H1 (cell line): ENCODE measurements around the gene HECTD4. TPM values are rescaled to one million over a fixed set of nuclear protein-coding genes. Genes with fewer than 3 reads are reported as not detected.

Source experiments
- CTCF ChIA-PET: fragments of 300-600 bp; sonication (Branson Sonifier 250); formaldehyde crosslinking; loops from one replicate; lab custom pipeline; 2021; ENCODE audit not compliant: partially characterized antibody; lab: Charles Lee
- POLR2A ChIA-PET: fragments of 300-600 bp; sonication (Branson Sonifier 250); formaldehyde crosslinking; loops from one replicate; lab custom pipeline; 2021; ENCODE audit warnings: inconsistent platforms; ENCODE audit not compliant: partially characterized antibody; lab: Charles Lee
- DNase-seq, 2 experiments: peaks; one replicate each; pipeline versions ENCODE4 v3.0.0 to v3.0.0-alpha.2; 2010 to 2022; ENCODE audit warnings: low spot score in 2 of 2, low read depth in 1 of 2, mixed read lengths in 1 of 2
- FAIRE-seq: peaks from 2 replicates; lab custom pipeline; 2011; peaks lifted over from hg19 to GRCh38; lab: Jason Lieb, UNC
- H2AFZ ChIP-seq: 2 replicates; pipeline ENCODE4 v1.8.1; 2012; ENCODE audit warnings: low read length, inconsistent platforms
- H2AK5ac ChIP-seq: 2 replicates; pipeline ENCODE4 v1.6.1; 2013; ENCODE audit warnings: low read depth, low read length
- H2BK120ac ChIP-seq: replicated peaks from 2 replicates; pipeline ENCODE3; 2013; ENCODE audit warnings: low read depth, low read length, inconsistent platforms
- H2BK12ac ChIP-seq: 2 replicates; pipeline ENCODE4 v1.6.1; 2013; ENCODE audit warnings: low read depth, low read length
- H2BK15ac ChIP-seq: 2 replicates; pipeline ENCODE4 v1.6.1; 2013; ENCODE audit warnings: low read length
- H2BK20ac ChIP-seq: 2 replicates; pipeline ENCODE4 v1.6.1; 2013; ENCODE audit warnings: low read length
- H2BK5ac ChIP-seq: 2 replicates; pipeline ENCODE4 v1.6.1; 2013; ENCODE audit warnings: low read depth, low read length
- H3K14ac ChIP-seq: 2 replicates; pipeline ENCODE4 v1.6.1; 2013; ENCODE audit warnings: inconsistent platforms; ENCODE audit not compliant: insufficient read length
- H3K18ac ChIP-seq: 2 replicates; pipeline ENCODE4 v1.6.1; 2013; ENCODE audit warnings: low read length; ENCODE audit errors: extremely low read depth
- H3K23ac ChIP-seq: 2 replicates; pipeline ENCODE4 v1.6.1; 2013; ENCODE audit warnings: inconsistent platforms; ENCODE audit not compliant: insufficient read length
- H3K23me2 ChIP-seq: 2 replicates; pipeline ENCODE4 v1.6.1; 2013; ENCODE audit warnings: low read depth, low read length
- H3K27ac ChIP-seq: 2 replicates; pipeline ENCODE4 v1.6.1; 2011; ENCODE audit warnings: low read depth, low read length, inconsistent platforms
- H3K27me3 ChIP-seq, 4 experiments: replicated peaks in 1 of 4; 1 replicate in 1 of 4; 2 replicates in 3 of 4; pipeline versions ENCODE4 v1.6.1 to v1.8.1; 2011 to 2013; ENCODE audit warnings: low read length in 3 of 4, mild to moderate bottlenecking in 3 of 4, inconsistent platforms in 2 of 4, mixed read lengths in 2 of 4, moderate library complexity in 1 of 4; ENCODE audit not compliant: control insufficient read depth in 3 of 4, insufficient read depth in 3 of 4; ENCODE audit errors: extremely low read depth in 1 of 4
- H3K36me3 ChIP-seq, 4 experiments: 2 replicates each; pipeline versions ENCODE4 v1.6.1 to v1.8.1; 2011 to 2013; ENCODE audit warnings: mild to moderate bottlenecking in 4 of 4, low read length in 3 of 4, moderate library complexity in 2 of 4, control low read depth in 1 of 4, inconsistent platforms in 1 of 4; ENCODE audit not compliant: insufficient read depth in 4 of 4, control insufficient read depth in 2 of 4
- H3K4ac ChIP-seq: replicated peaks from 2 replicates; pipeline ENCODE3; 2013; ENCODE audit warnings: low read length, low read depth, mixed read lengths, inconsistent platforms; ENCODE audit not compliant: insufficient read length
- H3K4me1 ChIP-seq, 4 experiments: replicated peaks in 1 of 4; 1 replicate in 1 of 4; 2 replicates in 3 of 4; pipeline versions ENCODE4 v1.6.1 to v1.8.1; 2011 to 2013; ENCODE audit warnings: low read length in 3 of 4, inconsistent platforms in 2 of 4, mixed read lengths in 1 of 4; ENCODE audit not compliant: insufficient read depth in 4 of 4, control insufficient read depth in 3 of 4
- H3K4me2 ChIP-seq, 2 experiments: 2 replicates each; pipeline versions ENCODE4 v1.6.1 to v1.8.1; 2011 to 2013; ENCODE audit warnings: low read depth in 2 of 2, low read length in 2 of 2, control low read depth in 1 of 2, inconsistent platforms in 1 of 2, mild to moderate bottlenecking in 1 of 2; ENCODE audit not compliant: insufficient read depth in 1 of 2
- H3K4me3 ChIP-seq, 4 experiments: fragments of 200-600, 300-600 bp in 1 of 4; sonication (generic), shearing (Covaris generic), sonication (Bioruptor Twin) in 1 of 4; 2 replicates each; pipeline versions ENCODE4 v1.5.1 to v1.8.1; 2011 to 2016; ENCODE audit warnings: low read length in 4 of 4, low read depth in 3 of 4, control low read depth in 2 of 4, inconsistent platforms in 2 of 4, mild to moderate bottlenecking in 2 of 4, mixed read lengths in 1 of 4, moderate library complexity in 1 of 4; ENCODE audit not compliant: insufficient read depth in 2 of 4; ENCODE audit errors: extremely low read depth in 1 of 4
- H3K56ac ChIP-seq: replicated peaks from 2 replicates; pipeline ENCODE3; 2013; ENCODE audit warnings: low read depth, mild to moderate bottlenecking, mixed read lengths, low read length, inconsistent platforms; ENCODE audit not compliant: insufficient read length
- H3K79me1 ChIP-seq: 2 replicates; pipeline ENCODE4 v1.6.1; 2013; ENCODE audit warnings: low read depth, low read length, control low read depth
- H3K79me2 ChIP-seq, 2 experiments: 2 replicates each; pipeline versions ENCODE4 v1.6.1 to v1.8.1; 2012 to 2013; ENCODE audit warnings: low read length in 2 of 2, mild to moderate bottlenecking in 2 of 2, inconsistent platforms in 1 of 2; ENCODE audit not compliant: insufficient read depth in 2 of 2, control insufficient read depth in 1 of 2
- H3K9ac ChIP-seq, 4 experiments: replicated peaks in 1 of 4; 1 replicate in 1 of 4; 2 replicates in 3 of 4; pipeline versions ENCODE4 v1.6.1 to v1.8.1; 2011 to 2013; ENCODE audit warnings: low read depth in 3 of 4, low read length in 3 of 4, control low read depth in 2 of 4, mild to moderate bottlenecking in 2 of 4, moderate library complexity in 2 of 4, inconsistent platforms in 1 of 4; ENCODE audit errors: extremely low read depth in 1 of 4
- H3K9me3 ChIP-seq, 2 experiments: 2 replicates each; pipeline versions ENCODE4 v1.6.1 to v1.8.1; 2012 to 2013; ENCODE audit warnings: mild to moderate bottlenecking in 2 of 2, moderate library complexity in 2 of 2, control low read depth in 1 of 2, inconsistent platforms in 1 of 2, low read depth in 1 of 2, low read length in 1 of 2, mixed read lengths in 1 of 2; ENCODE audit not compliant: insufficient read depth in 2 of 2
- H4K20me1 ChIP-seq, 2 experiments: replicated peaks in 1 of 2; 2 replicates each; pipeline versions ENCODE3 to v1.8.1; 2011 to 2013; ENCODE audit warnings: inconsistent platforms in 2 of 2, low read length in 2 of 2, mild to moderate bottlenecking in 1 of 2; ENCODE audit not compliant: insufficient read depth in 2 of 2, control insufficient read depth in 1 of 2
- H4K5ac ChIP-seq: 2 replicates; pipeline ENCODE4 v1.6.1; 2013; ENCODE audit warnings: low read length, low read depth, mixed read lengths, inconsistent platforms; ENCODE audit not compliant: insufficient read length
- H4K8ac ChIP-seq: 2 replicates; pipeline ENCODE4 v1.8.0; 2013; ENCODE audit warnings: mild to moderate bottlenecking, moderate library complexity, low read length, inconsistent platforms; ENCODE audit not compliant: insufficient read depth; ENCODE audit errors: extremely low read depth
- H4K91ac ChIP-seq: replicated peaks from 2 replicates; pipeline ENCODE3; 2013; ENCODE audit warnings: low read length, mixed read lengths, inconsistent platforms; ENCODE audit not compliant: insufficient read length
- BACH1 ChIP-seq: IDR thresholded peaks from 2 replicates; pipeline ENCODE4 v1.6.1; 2012; ENCODE audit warnings: low read length, improper control_type of control experiment
- CHD2 ChIP-seq: IDR thresholded peaks from 2 replicates; pipeline ENCODE4 v1.6.1; 2012; ENCODE audit warnings: low read length, improper control_type of control experiment
- EZH2 ChIP-seq: fragments of 200-600 bp; sonication (generic); IDR thresholded peaks from 2 replicates; pipeline ENCODE4 v1.7.1; 2012; ENCODE audit warnings: low read depth, mild to moderate bottlenecking, moderate library complexity, low read length, inconsistent platforms; ENCODE audit not compliant: severe bottlenecking
- KDM1A ChIP-seq: fragments of 200-600, 300-600 bp; sonication (generic); IDR thresholded peaks from 2 replicates; pipeline ENCODE4 v1.7.1; 2016; ENCODE audit warnings: mild to moderate bottlenecking, low read length, borderline replicate concordance
- RFX5 ChIP-seq: IDR thresholded peaks from 2 replicates; pipeline ENCODE4 v1.6.1; 2011; ENCODE audit warnings: low read depth, low read length, improper control_type of control experiment, borderline replicate concordance
- TCF12 ChIP-seq: IDR thresholded peaks from 2 replicates; pipeline ENCODE4 v1.6.1; 2011; ENCODE audit warnings: low read depth, mild to moderate bottlenecking, low read length
- TEAD4 ChIP-seq: IDR thresholded peaks from 2 replicates; pipeline ENCODE4 v1.6.1; 2012; ENCODE audit warnings: low read depth, low read length, inconsistent platforms, mixed read lengths
- WGBS, 2 experiments: shearing (Covaris generic) in 1 of 2; methylation state at CpG; one replicate each; pipeline versions ENCODE4 v1.1.6 to v1.1.7; 2013 to 2015; ENCODE audit warnings: low lambda C conversion rate in 2 of 2, mixed read lengths in 2 of 2, inconsistent platforms in 1 of 2, low coverage in 1 of 2, missing lambda C conversion rate in 1 of 2; ENCODE audit not compliant: insufficient replicate concordance in 2 of 2, insufficient coverage in 1 of 2, insufficient read length in 1 of 2; ENCODE audit errors: extremely low coverage in 1 of 2, missing lambda C conversion rate in 1 of 2; 5-methylcytosine and 5-hydroxymethylcytosine counted together
- polyA plus RNA-seq, 7 experiments: library from polyadenylated mRNA; depleted of rRNA in 3 of 7; stranded (reverse) in 5 of 7; unstranded in 2 of 7; fragments of >200 nt in 5 of 7; fragments of 200-250 nt in 2 of 7; gene quantifications; 1 replicate in 5 of 7; 2 replicates in 1 of 7; 4 replicates in 1 of 7; pipeline versions ENCODE4 v1.2.1 to v1.2.3, GENCODE V29; 2011 to 2013; ENCODE audit warnings: missing spikeins in 2 of 7, mixed read lengths in 2 of 7
- total RNA-seq: library from RNA; stranded (reverse); fragmentation: NEBNext Ultra II Directional; extraction: Animal tissue kit (Norgen Biotek cat#: 25700); gene quantifications from 2 replicates; pipeline ENCODE4 v1.2.1, GENCODE V29; 2021

Gene HECTD4
- total and polyA plus RNA-seq, 2 of the 8 experiments (the other 6 are each of a cell fraction or from before 2014, with no cell fraction given): 6.5 to 33.7 TPM

- no peak for DNase-seq
- Histone ChIP-seq H3K79me2 (no peaks in the 10 kb centered on the region), H2BK120ac (no peak overlapping the region), H4K8ac (no peak overlapping the region), H3K4me1 (peaks cover 0 to 5% (median under 1%) of the 10 kb centered on the region in 4 experiments; a peak in 2 of 7 replicates), H3K9me3 (no peaks in the 10 kb centered on the region), H3K23ac (no peak overlapping the region), H3K4ac (no peak overlapping the region), H3K27me3 (no peaks in the 10 kb centered on the region), H3K36me3 (peaks cover 0 to under 1% (median 0%) of the 10 kb centered on the region in 4 experiments; a peak in 1 of 8 replicates), H3K4me2 (no peak overlapping the region), H2BK15ac (no peak overlapping the region), H4K91ac (no peak overlapping the region), H2BK20ac (no peak overlapping the region), H4K20me1 (peaks cover 0 to 2% of the 10 kb centered on the region in 2 experiments), H2BK12ac (no peak overlapping the region), H3K9ac (no peak overlapping the region), H3K14ac (no peak overlapping the region), H2BK5ac (no peak overlapping the region), H3K4me3 (no peak overlapping the region), H3K18ac (no peak overlapping the region), H3K56ac (no peak overlapping the region), H2AFZ (no peak overlapping the region), H3K27ac (no peak overlapping the region), H4K5ac (no peak overlapping the region), H3K23me2 (no peaks in the 10 kb centered on the region), H2AK5ac (no peak overlapping the region), H3K79me1 (no peaks in the 10 kb centered on the region)
- ChIA-PET POLR2A (no interaction called here), CTCF (interaction anchor here (0.6 to 2.0 kb wide), 2 partner anchors 10 to 11 kb away, joined by 3 to 4 read pairs; no protein-coding TSS in a partner anchor)
- 92% methylated on average over 12 of the region's 12 CpGs; no CpG with 5 or more reads in 1 of the 2 experiments for WGBS, 2 experiments
- FAIRE-seq: no peak
- TF ChIP-seq RFX5 (no peak), BACH1 (no peak), KDM1A (no peak), TCF12 (no peak), TEAD4 (no peak), EZH2 (no peak), CHD2 (no peak)
Measured at GRCh38 chr12:112319395-112319794, 62.8 kb downstream of the HECTD4 start.
